Brain microvascular endothelial cell (primary cell): ENCODE data around the gene ASIC2.

Source experiments
- DNase-seq: peaks from one replicate; pipeline ENCODE4 v3.0.0-alpha.2; 2020
- H3K27ac ChIP-seq: fragments of 250-450 bp; sonication (Bioruptor Pico); 2 replicates; pipeline ENCODE4 v1.5.1; 2020; ENCODE audit warnings: mild to moderate bottlenecking, moderate library complexity
- H3K27me3 ChIP-seq: fragments of 250-450 bp; sonication (Bioruptor Pico); replicated peaks from 2 replicates; pipeline ENCODE4 v1.5.1; 2020; ENCODE audit warnings: mild to moderate bottlenecking
- H3K36me3 ChIP-seq: fragments of 250-450 bp; sonication (Bioruptor Pico); replicated peaks from 2 replicates; pipeline ENCODE4 v1.5.1; 2020; ENCODE audit warnings: mild to moderate bottlenecking
- H3K4me3 ChIP-seq: 2 replicates; pipeline ENCODE4 v1.5.1; 2011; ENCODE audit warnings: low read depth, mild to moderate bottlenecking, control low read depth, low read length, moderate library complexity
- CTCF ChIP-seq: IDR thresholded peaks from 2 replicates; pipeline ENCODE4 v1.5.1; 2011; ENCODE audit warnings: low read depth, mild to moderate bottlenecking, moderate library complexity, low read length, control low read depth, inconsistent platforms; ENCODE audit errors: missing control alignments
- in situ Hi-C: cut with HindIII; loops from 2 replicates; pipeline ENCODE4 v1.10.0; 2017; ENCODE audit warnings: low sequenced_read_pairs, low pct_ligation_motif_present

ASIC2 gene

GRCh38 chr17:33002246-33002645, 290.8 kb downstream of the ASIC2 start:
- Histone ChIP-seq H3K27ac (no peak overlapping the region), H3K27me3 (no peaks in the 10 kb centered on the region), H3K36me3 (no peaks in the 10 kb centered on the region), H3K4me3 (no peak overlapping the region)
- no peak for TF ChIP-seq CTCF
- in situ Hi-C loops = no loop called here
- no peak for DNase-seq

GRCh38 chr17:32998887-32999228, 294.2 kb downstream of the ASIC2 start:
- Histone ChIP-seq H3K27ac (no peak overlapping the region), H3K27me3 (no peaks in the 10 kb centered on the region), H3K36me3 (no peaks in the 10 kb centered on the region), H3K4me3 (no peak overlapping the region)
- TF ChIP-seq CTCF = no peak
- in situ Hi-C loops = no loop called here
- no peak for DNase-seq

GRCh38 chr17:32998111-32998886, 294.8 kb downstream of the ASIC2 start:
- in situ Hi-C loops = no loop called here
- no peak overlapping the region for H3K4me3 ChIP-seq
- peak; percentile 66 for DNase-seq
- TF ChIP-seq CTCF = peak; percentile 98
- no peaks in the 10 kb centered on the region for H3K36me3 ChIP-seq
- H3K27ac ChIP-seq = no peak overlapping the region
- no peaks in the 10 kb centered on the region for H3K27me3 ChIP-seq

- TF ChIP-seq CTCF = no peak
- DNase-seq = no peak
- Histone ChIP-seq H3K27ac (no peak overlapping the region), H3K36me3 (no peaks in the 10 kb centered on the region), H3K4me3 (no peak overlapping the region), H3K27me3 (no peaks in the 10 kb centered on the region)
- in situ Hi-C loops = no loop called here
These were observed 297.6 kb downstream of the ASIC2 start for GRCh38 chr17:32995416-32996045.

GRCh38 chr17:32993977-32994376, 299.1 kb downstream of the ASIC2 start:
- no peaks in the 10 kb centered on the region for H3K36me3 ChIP-seq
- no peak for TF ChIP-seq CTCF
- H3K27me3 ChIP-seq = no peaks in the 10 kb centered on the region
- in situ Hi-C loops = no loop called here
- DNase-seq = no peak
- H3K27ac ChIP-seq = no peak overlapping the region
- no peak overlapping the region for H3K4me3 ChIP-seq
